NCI-H1105 (cell line): ENCODE measurements around the gene SPATA16.
"Not testable (repeated sequence)": the region's sequence is repeated elsewhere in the genome, so short reads cannot be mapped to it uniquely, and the experiment has no call there.

Source experiments
- DNase-seq: peaks from one replicate; lab custom pipeline; 2025; lab: John Stamatoyannopoulos, UW

SPATA16 gene

DNA sequence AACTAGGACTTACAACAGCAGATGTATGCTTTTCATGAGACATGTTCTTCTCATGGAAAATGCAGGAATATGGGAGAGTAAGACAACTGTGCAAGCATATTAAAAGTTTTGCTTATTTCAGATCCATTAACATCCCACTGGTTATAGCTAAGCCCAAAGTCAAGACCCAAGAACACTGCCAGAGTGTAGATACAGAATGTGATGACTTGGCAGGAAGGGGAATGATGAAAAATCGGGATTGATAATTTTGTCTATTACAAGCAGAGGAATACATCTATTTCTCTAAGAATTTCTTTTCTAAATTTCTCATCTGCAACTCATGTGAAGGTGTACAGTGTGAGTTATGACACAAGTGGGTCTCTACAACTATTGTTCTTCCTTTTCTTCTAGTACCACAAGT, 76.4 kb downstream of the SPATA16 start:
- DNase-seq, result no peak

DNA sequence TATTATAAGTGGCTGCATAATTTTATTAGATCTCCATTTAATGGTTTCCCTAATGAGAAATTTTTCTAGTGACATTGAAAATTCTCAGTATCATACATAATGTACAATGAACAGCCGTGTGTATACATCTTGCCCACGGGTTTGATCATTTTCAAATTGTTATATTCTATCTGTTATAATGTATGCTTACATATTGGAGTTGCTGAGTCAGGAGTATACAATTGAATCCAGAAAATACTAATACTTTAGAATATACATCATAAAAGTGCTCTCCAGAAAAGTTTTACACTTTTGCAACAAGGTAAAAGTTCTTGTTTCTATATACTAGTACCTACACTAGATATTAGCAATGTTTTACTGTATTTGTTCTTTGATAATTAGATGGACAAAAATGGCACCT, 82.8 kb downstream of the SPATA16 start:
- no peak for DNase-seq

DNA sequence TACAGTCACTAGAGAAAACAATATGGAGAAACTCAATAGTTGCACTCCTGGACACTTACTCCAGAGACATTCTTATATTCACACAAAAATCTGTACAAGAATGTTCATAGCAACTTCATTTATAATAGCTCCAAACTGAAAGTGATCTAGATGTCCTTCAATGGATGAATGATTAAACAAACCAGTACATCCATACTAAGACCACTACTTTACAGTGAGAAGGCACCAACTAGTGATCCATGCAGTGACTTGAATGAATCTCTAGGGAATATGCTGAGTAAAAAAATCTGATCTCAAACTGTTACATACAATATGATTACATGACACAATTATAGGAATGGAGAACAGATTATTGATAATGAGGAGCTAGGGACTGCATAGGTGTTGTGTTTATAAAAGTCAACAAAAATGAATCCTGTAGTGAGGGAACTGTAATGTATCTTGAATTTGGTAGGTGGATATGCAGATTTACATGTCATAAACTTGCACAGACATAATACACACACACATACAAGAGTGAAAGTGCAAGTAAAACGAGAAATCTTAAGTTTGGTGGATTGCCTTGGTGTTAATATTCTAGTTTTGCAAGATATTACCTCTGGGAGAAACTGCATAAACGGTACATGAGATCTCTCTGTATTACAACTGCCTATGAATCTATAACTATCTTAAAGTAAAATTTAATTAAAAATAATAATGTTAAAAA, 85.7 kb downstream of the SPATA16 start:
- no peak for DNase-seq

DNA sequence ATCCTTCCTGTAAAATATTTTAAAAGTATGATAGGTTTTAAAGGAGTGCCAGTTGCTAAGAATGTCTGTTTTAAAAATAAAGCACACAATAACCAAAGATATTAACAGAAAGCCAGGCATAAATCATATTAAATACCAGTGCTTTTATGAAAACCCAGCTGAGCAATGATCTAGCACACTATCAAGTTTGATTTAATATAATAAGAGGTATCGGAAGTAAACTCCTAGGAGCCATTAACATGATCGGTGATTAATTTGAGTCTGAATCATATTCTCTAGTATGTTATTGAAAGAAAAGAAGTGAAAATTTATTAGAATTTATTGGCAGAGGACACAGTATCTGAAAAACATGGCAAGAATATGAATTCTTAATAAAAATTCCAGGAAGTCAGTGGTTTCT, 91.7 kb downstream of the SPATA16 start:
- DNase-seq, result no peak

DNA sequence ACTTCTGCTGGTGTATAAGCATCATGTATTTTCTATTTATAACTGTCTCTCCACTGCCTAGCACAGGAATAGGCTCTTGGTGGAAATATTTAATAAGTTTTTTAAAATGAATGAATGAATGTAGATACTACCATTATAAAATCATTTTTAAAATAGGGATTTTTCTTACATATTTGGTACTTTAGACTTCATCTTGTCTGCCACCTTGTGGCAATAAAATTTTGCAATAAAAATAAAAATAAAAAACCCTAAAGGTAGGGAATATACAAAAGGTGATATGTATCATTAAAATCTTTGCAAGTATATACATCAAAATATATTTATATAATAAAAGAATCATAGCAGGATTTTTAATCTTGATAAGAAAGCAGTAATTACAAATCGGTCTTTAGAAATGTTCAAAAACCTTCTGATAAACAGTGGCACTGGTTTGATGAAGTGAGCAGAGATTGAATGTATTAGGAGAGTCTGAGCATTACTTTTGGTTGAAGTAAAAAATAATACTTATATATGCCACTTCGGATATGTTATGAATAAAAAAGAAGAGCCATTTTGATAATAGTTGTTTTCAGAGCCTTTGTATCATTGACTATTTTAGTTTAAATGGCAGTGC, 95.2 kb downstream of the SPATA16 start:
- DNase-seq, result no peak

DNA sequence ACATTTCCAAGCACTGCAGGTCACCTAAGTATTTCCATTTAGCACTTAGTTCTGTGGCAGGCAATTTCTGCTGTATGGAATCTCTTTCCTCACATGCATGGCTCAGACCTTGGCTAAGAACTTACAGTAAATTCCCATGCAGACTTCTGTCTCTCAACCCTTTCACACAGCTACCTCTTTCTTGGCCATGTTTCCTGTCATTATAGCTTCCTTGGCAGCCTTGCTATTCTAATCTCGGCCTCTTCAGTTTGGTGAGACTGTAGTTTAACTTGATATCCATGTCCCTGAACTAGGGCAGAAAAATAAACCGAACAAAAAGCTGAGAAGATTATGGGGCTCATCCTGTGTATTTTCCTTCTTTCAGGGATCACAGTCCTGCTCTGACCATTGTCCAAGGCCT, 96.0 kb downstream of the SPATA16 start:
- DNase-seq, result no peak

DNA sequence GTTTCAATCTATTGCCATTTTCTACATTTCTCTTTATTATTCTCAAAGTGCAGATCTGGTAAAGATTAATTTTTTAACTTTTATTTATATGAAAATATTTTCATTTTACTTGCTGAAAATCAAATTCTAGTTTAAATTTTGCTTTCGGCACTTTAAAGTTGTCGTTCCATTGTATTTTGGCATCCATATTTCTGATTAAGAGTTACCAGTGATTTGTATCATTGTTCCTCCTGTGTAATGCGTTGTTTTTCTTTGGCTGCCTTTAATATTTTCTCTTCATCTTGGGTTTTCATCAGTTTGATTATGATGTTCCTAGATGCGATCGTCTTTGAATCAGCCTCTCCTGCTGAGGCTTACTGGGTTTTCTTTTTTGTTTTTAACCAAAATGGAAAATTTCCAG, 97.3 kb downstream of the SPATA16 start:
- DNase-seq, result no peak

DNA sequence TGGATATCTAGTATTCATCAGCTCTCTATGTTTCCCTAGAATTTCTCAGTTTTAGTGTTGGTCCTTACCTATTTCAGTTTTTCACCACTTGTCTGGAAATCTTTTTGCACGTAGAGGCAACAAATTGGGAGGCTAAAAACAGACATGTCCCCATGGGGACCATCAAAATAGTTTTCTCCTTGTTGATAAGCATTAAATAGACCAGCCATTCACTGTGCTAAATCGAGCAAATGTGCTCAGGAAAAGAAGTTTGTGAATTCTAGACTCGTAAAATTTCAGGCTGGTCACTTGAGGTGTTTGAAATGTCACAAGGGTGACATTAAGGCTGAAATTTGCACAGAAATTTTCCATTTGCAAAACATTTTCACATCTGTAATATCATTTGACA, 102.6 kb downstream of the SPATA16 start:
- no peak for DNase-seq

DNA sequence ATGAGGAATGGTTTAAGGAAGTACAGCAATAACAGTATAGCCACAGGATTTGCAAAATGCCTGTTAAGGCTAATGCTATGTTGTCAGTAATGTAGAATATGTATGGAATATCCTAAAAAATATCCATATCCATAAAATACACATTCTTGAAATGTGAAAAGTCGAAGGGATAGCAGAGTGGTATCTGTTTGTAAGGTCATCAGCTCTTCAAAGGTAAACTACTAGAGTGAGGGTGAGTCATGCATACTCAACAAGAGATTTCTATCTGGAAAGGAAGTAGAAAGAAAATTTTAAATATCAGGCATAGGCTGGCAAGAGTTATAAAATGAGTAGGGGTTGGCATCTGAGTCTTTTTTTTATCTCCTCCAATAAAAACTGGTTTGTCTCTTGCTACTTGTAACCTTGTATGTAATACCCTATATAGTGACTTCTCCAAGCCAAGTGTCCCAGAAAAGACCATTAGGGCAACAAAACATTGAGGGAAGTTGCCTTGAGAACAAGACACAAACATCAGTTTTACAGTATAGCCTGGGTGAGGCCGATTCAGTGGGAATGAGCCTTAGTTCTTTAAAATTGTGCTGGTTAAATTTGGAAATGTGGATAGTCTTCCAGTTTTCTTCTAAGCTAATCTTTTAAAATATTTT, 103.1 kb downstream of the SPATA16 start:
- no peak for DNase-seq

DNA sequence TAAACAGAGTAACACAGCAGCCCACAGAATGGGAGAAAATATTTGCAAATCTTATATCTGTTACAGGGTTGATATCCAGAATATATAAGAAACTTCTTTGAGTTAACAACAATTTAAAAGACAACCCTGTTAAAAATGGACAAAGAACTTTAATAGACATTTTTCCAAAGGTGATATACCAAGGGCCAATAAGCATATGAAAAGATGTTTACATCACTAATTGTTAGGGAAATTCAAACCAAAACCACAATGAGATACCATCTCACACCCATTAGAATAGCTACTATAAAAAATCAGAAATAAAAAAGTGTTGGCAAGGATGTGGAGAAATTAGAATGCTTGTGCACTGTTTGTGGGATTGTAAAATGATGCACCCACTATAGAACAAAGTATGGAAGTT, 110.8 kb downstream of the SPATA16 start:
- DNase-seq, result no peak

DNA sequence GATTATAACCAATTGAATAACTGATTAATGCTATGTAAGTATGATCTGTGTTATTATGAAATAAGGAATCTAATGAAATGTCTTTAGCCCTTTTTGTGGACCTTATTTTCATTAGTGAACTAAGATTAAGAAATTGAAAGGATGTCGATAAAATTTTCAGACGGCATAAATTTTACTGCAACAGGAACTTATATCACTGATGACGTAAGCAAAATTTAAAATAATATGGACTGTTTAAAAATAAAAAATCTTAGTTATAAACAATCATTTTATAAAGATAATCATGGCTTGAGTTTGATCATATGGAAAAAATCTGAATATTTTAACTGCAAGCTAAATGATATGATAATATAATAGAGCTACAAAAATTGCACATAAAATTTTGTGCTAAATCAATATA, 112.7 kb downstream of the SPATA16 start:
- no peak for DNase-seq

DNA sequence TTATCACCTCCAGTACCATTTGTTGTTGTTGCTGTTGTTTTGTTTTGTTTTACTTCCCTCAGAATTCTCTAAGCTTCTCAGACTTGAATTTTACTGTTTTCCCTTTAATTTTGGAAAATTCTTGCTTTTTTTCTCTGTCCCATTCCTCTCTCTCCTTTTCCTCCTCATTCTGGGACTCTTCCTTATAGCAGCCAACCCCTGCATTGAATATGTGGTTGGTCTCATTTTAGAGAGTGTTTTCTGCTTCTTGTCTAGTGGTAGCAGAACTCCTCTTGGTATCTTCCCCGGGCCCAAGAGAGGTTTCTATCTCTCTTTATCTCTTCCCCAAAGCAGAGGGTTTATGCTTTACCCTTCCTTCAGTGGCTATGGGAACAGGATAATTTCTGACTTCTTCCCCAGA, 113.6 kb downstream of the SPATA16 start:
- no peak for DNase-seq

DNA sequence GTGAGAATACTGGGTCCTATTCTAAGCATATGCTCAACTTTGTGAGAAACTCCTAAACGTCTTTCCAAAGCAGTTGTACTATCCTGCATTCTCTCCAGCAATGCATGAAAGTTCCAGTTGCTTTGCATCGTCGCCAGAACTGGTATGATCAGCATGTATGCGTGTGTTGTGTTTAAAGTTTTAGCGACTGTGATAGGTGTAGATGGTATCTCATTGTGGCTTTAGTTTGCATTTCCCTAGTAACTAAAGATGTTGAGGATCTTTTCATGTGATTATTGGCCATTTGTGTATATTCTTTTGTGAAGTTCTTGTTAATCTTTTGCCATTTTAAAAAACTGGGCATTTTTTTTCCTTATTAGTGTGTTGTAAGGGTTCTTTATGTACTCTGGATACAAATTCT, 115.1 kb downstream of the SPATA16 start:
- no peak for DNase-seq

DNA sequence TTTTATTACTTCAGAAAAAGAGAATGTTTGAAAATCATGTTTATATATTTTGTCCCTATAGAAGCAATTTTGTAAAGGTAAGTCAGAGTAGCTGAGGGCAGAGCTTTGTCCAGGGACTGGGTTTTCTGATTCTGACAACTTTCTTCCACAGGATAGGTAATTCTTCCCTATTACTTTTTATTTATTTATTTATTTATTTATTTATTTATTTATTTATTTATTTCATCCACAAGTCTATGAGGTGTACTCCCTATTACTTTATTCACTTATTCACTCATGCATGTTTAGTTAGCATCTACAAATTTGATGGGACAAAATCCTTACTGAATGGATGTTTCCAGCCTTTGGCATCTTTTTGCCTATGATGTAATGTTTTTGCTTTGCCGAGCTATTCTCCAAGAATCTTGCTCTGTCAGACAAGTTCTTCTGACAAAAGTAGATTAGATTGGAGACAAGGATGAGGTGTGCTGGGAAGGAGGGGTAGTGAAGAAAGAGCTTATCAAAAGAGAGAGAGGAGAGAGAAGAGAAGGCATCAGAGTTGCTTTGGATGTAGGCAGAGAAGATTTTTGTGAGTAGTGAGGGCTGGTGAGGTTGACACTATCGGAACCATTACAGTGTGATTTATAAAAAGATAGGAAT, 119.4 kb downstream of the SPATA16 start:
- DNase-seq, result no peak

DNA sequence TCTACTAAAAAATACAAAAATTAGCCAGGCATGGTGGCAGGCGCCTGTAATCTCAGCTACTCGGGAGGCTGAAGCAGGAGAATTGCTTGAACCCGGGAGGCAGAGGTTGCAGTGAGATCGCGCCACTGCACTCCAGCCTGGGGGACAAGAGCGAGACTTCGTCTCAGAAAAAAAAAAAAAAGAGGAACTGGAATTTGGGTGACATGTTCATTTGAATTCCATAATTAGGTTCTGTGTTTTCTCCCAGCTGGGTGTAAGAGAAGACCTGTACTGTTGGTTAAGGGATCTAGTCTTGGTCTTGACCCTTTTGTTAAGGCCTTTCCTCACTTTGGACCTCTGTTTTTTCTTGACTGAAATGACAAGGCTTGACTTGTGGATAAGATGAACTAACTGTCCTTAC, 120.9 kb downstream of the SPATA16 start:
- DNase-seq, result not testable (repeated sequence)

DNA sequence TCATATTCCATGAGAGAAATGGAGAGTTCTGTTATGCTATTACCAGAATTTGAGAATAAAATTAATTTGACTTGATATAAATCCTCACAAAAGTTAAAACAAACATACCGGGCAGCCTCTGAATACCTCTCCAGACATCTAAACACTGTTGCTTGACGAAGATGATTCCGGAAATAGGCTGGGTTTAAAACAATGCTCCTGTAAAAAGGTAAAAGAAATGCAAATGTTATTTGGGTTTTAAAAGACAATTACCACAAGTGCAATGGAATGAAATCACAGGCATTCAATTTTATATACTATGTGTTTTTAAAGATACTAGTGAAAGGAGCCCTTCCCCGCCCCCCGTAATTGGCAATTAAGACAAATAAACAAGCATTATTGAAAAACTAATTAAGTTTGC, 121.7 kb downstream of the SPATA16 start:
- no peak for DNase-seq

DNA sequence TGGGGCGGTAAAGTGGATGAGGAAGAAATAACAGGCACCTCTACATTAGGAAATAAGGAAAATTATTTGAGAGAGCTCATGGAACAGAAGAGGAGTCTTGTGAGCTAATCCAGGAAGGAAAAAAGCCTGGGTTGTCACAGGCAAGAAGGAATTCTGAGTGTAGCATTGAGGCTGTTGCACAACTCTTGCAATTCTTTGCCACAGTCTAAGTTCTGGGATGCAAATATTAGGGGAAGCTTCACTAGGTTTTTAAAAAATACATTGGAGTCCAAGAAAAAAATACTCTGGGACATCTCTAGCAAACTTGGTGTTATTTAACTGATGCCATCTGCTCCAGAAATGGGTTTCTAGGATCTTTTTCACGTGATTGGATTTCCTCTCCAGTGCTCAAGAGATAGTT, 122.3 kb downstream of the SPATA16 start:
- DNase-seq, result no peak

DNA sequence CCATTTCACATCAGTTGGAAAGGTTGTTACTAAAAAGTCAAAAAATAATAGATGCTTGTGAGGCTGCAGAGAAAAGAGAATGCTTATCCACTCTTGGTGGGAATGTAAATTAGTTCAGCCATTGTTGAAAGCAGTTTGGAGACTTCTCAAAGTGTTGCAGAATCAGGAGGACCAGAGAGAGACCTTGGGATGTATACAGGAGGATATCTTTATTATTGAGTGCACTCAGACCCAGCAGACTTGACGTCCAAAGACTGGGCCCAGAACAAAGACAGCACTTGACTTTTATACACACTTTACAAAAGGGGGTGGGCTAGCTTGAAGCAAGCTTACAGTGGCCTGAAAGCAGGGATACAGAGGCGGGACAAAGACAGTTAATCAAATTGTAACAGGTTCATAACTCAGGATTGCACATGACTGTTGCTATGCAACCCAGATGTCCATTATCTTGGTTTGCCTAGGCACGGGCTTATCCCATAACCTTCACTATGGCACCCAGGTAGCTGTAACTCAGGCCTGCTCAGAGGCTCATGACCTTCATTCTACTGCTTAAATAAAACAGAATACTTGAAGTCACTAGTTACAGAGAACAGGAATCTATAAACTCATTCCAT, 127.7 kb downstream of the SPATA16 start:
- DNase-seq, result no peak

DNA sequence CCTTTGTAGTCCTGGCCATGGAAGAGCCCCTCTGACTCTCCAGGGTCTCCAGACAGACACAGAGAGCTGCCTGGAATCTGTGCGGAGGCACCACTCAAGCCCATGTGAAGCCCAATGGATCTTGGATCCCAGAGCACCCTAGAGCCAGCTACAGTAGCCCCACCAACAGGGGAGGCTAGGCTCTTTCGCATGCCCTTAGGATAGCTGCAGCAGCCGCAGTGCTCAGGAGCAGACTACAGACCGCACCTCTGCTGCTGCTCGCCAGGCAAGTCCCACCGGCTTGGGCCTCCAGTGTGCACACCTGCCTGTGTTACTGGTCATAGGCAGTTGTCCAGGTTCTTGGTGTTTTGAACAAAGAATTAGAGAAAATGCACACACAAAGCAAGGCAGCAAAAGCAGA, 131.6 kb downstream of the SPATA16 start:
- DNase-seq, result no peak

DNA sequence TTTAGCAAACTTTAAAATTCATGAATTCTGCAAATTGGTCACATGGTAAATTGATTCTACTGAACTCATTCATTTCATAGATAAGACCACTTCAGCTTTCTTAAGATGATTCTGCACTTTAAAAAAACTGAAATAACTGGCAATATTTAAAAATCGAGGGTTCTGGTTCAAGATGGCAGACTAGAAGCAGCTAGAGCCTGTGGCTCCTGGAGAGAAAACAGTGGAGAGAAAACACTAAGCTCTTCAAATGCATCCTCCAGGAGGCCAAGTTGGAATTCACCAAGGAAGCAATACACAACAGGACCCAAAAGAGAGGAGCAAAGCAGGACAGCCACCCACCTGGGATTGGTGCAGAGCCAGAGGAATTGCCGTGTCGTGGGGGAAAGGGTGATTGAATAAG, 132.1 kb downstream of the SPATA16 start:
- no peak for DNase-seq

DNA sequence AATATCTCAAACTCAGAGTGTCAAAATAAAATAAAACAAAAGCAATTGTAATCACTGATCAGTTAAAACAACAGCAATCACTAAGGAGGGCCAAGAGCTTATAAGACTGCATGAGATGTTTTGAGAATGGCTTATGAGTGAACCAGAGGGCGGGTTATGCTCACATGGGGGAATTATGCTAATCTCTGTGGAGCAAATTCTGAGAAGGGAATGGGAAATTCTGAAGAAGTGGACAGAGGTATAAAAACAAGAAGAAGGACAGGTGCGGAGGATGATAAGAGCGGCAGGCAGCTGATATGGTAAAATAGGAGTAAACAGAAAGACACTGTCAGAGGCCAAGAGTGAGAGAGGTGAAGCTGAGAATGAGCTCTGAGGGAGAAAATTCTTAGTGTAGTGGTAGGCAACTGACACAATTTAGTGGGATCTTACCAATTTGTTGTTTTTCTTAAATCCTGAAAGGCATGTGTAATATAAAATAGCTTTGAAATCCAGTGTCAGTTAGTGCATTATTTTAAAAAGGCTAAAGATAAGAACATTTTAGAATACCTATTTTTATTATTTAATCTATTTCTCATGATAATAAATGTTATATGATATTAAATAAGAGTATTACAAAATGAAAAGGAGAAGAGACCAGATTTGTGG, 133.8 kb downstream of the SPATA16 start:
- no peak for DNase-seq

DNA sequence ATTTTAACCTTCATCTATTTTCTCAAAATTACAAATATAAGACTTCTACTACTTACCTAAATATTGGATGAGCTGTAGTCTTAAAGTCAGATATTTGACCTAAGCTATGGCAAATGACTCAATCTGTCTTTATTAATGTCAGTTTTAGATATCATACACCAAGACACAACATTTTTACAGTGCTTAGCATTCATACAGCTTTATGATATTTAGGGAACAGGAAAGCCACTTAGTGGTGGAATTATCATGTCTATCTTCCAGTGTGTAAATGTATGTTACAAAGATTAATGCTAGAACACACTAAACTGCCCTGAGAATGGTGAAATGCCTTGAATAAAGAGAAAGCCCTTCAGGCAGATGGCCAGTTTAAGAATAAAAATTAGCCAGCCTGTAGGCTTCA, 135.0 kb downstream of the SPATA16 start:
- no peak for DNase-seq
